ENCODE data around the gene DGKB.

Gene DGKB

DNA sequence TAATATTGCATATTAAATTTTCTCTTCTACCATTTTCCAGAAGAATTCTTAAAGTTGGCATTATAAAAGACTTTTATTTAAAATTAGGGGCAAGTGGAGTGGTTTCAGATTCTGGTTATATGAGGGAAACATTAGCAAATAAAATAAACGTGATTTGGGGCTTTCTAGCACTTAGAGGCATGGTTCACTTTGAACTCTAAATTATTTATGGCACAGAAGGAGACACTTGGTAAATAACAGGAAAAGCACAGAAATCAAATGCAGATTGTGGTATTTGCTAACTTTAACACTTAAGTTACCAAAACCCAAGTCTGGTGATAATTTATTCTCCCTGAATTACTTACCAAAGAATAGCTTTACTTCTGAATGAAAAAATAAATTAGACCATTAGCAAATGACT lies 778.6 kb downstream of the DGKB start:
- TF ChIP-seq, protein P1, sequence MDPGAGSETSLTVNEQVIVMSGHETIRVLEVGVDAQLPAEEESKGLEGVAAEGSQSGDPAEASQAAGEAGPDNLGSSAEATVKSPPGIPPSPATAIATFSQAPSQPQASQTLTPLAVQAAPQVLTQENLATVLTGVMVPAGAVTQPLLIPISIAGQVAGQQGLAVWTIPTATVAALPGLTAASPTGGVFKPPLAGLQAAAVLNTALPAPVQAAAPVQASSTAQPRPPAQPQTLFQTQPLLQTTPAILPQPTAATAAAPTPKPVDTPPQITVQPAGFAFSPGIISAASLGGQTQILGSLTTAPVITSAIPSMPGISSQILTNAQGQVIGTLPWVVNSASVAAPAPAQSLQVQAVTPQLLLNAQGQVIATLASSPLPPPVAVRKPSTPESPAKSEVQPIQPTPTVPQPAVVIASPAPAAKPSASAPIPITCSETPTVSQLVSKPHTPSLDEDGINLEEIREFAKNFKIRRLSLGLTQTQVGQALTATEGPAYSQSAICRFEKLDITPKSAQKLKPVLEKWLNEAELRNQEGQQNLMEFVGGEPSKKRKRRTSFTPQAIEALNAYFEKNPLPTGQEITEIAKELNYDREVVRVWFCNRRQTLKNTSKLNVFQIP (CRISPR knock-in tag; IDR thresholded peaks at IDR 0.05; ENCODE audit: borderline replicate concordance, low read depth) = no peak
- no peak for TF ChIP-seq ZFP30 (CRISPR knock-in tag; IDR thresholded peaks at IDR 0.05)
- no peak for TF ChIP-seq TOX (CRISPR knock-in tag; IDR thresholded peaks at IDR 0.05; ENCODE audit: borderline replicate concordance)
- TF ChIP-seq, protein P2, sequence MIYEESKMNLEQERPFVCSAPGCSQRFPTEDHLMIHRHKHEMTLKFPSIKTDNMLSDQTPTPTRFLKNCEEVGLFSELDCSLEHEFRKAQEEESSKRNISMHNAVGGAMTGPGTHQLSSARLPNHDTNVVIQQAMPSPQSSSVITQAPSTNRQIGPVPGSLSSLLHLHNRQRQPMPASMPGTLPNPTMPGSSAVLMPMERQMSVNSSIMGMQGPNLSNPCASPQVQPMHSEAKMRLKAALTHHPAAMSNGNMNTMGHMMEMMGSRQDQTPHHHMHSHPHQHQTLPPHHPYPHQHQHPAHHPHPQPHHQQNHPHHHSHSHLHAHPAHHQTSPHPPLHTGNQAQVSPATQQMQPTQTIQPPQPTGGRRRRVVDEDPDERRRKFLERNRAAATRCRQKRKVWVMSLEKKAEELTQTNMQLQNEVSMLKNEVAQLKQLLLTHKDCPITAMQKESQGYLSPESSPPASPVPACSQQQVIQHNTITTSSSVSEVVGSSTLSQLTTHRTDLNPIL (CRISPR knock-in tag; IDR thresholded peaks at IDR 0.05; ENCODE audit: low read depth) = no peak
- no peak for TF ChIP-seq ZC3H10 (CRISPR knock-in tag; IDR thresholded peaks at IDR 0.05)
- TF ChIP-seq, protein P3, sequence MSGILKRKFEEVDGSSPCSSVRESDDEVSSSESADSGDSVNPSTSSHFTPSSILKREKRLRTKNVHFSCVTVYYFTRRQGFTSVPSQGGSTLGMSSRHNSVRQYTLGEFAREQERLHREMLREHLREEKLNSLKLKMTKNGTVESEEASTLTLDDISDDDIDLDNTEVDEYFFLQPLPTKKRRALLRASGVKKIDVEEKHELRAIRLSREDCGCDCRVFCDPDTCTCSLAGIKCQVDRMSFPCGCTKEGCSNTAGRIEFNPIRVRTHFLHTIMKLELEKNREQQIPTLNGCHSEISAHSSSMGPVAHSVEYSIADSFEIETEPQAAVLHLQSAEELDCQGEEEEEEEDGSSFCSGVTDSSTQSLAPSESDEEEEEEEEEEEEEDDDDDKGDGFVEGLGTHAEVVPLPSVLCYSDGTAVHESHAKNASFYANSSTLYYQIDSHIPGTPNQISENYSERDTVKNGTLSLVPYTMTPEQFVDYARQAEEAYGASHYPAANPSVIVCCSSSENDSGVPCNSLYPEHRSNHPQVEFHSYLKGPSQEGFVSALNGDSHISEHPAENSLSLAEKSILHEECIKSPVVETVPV (CRISPR knock-in tag; IDR thresholded peaks at IDR 0.05) = no peak
- TF ChIP-seq PPARA (CRISPR knock-in tag; IDR thresholded peaks at IDR 0.05; ENCODE audit: borderline replicate concordance) = no peak
- TF ChIP-seq RARB (CRISPR knock-in tag; IDR thresholded peaks at IDR 0.05) = no peak
- no peak for TF ChIP-seq ESRRG (CRISPR knock-in tag; IDR thresholded peaks at IDR 0.05)
- TF ChIP-seq ZNF565 (CRISPR knock-in tag; conservative IDR thresholded peaks at IDR 0.05; ENCODE audit: low read depth) = no peak
- no peak for ATAC-seq

DNA sequence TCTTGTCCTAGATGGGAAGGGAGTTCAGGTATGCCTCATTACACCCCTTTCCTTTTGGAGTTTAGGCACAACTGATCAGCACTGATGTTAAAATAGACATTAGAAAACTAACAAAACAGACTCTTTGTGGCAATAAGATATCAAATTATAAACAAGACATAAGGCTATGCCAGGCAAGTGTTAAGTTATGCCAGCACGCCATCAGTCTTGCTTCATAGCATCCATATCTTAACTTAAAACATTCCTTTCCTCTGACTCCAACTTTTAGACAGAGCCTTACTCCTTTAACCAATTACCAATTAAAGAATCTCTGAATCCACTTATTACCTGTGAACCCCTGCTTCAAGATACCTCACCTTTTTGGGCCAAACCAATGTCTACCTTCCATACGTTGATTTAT lies 786.9 kb downstream of the DGKB start:
- TF ChIP-seq SNAI2 (CRISPR knock-in tag; IDR thresholded peaks at IDR 0.05) (no peak), PPARA (CRISPR knock-in tag; IDR thresholded peaks at IDR 0.05; ENCODE audit: borderline replicate concordance) (no peak), ISL1 (CRISPR knock-in tag; IDR thresholded peaks at IDR 0.05) (no peak), OSR1 (CRISPR knock-in tag; IDR thresholded peaks at IDR 0.05) (no peak), ESRRG (CRISPR knock-in tag; IDR thresholded peaks at IDR 0.05) (no peak), BACH2 (CRISPR knock-in tag; IDR thresholded peaks at IDR 0.05; ENCODE audit: borderline replicate concordance) (no peak), ARNTL (CRISPR knock-in tag; IDR thresholded peaks at IDR 0.05; ENCODE audit: borderline replicate concordance, low read depth) (no peak), TCF4 (CRISPR knock-in tag; IDR thresholded peaks at IDR 0.05; ENCODE audit: borderline replicate concordance) (no peak), GLIS3 (CRISPR knock-in tag; IDR thresholded peaks at IDR 0.05) (no peak), CSDC2 (CRISPR knock-in tag; IDR thresholded peaks at IDR 0.05) (no peak), TOX (CRISPR knock-in tag; IDR thresholded peaks at IDR 0.05; ENCODE audit: borderline replicate concordance) (no peak), RARB (CRISPR knock-in tag; IDR thresholded peaks at IDR 0.05) (no peak), ZC3H10 (CRISPR knock-in tag; IDR thresholded peaks at IDR 0.05) (no peak), ZNF565 (CRISPR knock-in tag; conservative IDR thresholded peaks at IDR 0.05; ENCODE audit: low read depth) (no peak), ZFP3 (CRISPR knock-in tag; IDR thresholded peaks at IDR 0.05) (no peak)
- TF ChIP-seq, protein P4, sequence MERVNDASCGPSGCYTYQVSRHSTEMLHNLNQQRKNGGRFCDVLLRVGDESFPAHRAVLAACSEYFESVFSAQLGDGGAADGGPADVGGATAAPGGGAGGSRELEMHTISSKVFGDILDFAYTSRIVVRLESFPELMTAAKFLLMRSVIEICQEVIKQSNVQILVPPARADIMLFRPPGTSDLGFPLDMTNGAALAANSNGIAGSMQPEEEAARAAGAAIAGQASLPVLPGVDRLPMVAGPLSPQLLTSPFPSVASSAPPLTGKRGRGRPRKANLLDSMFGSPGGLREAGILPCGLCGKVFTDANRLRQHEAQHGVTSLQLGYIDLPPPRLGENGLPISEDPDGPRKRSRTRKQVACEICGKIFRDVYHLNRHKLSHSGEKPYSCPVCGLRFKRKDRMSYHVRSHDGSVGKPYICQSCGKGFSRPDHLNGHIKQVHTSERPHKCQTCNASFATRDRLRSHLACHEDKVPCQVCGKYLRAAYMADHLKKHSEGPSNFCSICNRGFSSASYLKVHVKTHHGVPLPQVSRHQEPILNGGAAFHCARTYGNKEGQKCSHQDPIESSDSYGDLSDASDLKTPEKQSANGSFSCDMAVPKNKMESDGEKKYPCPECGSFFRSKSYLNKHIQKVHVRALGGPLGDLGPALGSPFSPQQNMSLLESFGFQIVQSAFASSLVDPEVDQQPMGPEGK (CRISPR knock-in tag; IDR thresholded peaks at IDR 0.05; ENCODE audit: borderline replicate concordance) = no peak
- TF ChIP-seq, protein P3 (CRISPR knock-in tag; IDR thresholded peaks at IDR 0.05) = no peak
- TF ChIP-seq, protein P2 (CRISPR knock-in tag; IDR thresholded peaks at IDR 0.05; ENCODE audit: low read depth) = no peak
- TF ChIP-seq, protein P5, sequence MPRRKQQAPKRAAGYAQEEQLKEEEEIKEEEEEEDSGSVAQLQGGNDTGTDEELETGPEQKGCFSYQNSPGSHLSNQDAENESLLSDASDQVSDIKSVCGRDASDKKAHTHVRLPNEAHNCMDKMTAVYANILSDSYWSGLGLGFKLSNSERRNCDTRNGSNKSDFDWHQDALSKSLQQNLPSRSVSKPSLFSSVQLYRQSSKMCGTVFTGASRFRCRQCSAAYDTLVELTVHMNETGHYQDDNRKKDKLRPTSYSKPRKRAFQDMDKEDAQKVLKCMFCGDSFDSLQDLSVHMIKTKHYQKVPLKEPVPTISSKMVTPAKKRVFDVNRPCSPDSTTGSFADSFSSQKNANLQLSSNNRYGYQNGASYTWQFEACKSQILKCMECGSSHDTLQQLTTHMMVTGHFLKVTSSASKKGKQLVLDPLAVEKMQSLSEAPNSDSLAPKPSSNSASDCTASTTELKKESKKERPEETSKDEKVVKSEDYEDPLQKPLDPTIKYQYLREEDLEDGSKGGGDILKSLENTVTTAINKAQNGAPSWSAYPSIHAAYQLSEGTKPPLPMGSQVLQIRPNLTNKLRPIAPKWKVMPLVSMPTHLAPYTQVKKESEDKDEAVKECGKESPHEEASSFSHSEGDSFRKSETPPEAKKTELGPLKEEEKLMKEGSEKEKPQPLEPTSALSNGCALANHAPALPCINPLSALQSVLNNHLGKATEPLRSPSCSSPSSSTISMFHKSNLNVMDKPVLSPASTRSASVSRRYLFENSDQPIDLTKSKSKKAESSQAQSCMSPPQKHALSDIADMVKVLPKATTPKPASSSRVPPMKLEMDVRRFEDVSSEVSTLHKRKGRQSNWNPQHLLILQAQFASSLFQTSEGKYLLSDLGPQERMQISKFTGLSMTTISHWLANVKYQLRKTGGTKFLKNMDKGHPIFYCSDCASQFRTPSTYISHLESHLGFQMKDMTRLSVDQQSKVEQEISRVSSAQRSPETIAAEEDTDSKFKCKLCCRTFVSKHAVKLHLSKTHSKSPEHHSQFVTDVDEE (CRISPR knock-in tag; IDR thresholded peaks at IDR 0.05) = no peak
- TF ChIP-seq, protein P1 (CRISPR knock-in tag; IDR thresholded peaks at IDR 0.05; ENCODE audit: borderline replicate concordance, low read depth) = no peak
- ATAC-seq = no peak

Data from SK-N-SH treated with all-trans-retinoic acid at 6 μM for 48 hours (cell line).